ENCODE data around the gene FIP1L1.
A peak's percentile ranks its signal among the peaks of the same experiment; 100 is the strongest.

FIP1L1 gene

DNA sequence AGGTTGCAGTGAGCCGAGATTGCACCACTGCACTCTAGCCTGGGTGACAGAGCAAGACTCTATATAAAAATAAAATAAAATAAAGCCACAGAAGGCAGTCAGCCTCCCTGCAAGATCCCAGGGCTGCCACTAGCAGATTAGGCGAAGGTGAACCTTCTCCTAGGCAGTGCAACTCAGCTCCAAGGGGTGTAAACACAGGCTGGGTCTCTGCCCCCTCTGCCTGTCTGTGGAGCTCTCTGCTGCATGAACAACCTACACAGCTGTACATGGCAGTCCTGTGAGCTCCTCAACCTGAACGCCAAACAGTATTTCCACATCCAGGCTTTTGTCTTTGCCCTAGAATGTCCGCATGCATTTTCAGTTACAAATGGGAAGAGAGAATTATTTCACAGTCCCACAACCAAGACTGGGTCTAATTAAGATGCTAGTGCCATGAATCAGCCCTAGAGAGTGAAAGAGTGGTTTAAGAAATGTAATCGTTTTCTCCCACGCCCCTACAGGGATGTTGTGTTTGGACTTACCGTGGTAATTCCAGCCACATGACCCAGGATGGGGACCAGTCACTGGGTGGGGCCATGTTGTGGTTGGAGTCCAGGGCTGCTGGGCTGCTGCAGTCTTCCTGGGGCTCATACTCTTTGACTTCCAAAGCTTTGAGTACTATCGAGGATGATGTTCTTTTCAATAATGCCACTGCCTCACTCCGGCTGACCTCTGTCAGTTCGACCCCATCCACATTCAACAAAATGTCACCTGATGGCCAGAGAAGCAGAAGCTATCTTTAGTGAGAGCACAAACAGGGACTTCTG lies 99.0 kb downstream of the FIP1L1 start:
- no peak overlapping the region for H3K4me3 ChIP-seq (ENCODE audit: extremely low read depth, insufficient read depth, low read length, poor library complexity, severe bottlenecking)
- no peaks in the 10 kb centered on the region for H3K9me3 ChIP-seq (ENCODE audit: control insufficient read depth, low read length)

DNA sequence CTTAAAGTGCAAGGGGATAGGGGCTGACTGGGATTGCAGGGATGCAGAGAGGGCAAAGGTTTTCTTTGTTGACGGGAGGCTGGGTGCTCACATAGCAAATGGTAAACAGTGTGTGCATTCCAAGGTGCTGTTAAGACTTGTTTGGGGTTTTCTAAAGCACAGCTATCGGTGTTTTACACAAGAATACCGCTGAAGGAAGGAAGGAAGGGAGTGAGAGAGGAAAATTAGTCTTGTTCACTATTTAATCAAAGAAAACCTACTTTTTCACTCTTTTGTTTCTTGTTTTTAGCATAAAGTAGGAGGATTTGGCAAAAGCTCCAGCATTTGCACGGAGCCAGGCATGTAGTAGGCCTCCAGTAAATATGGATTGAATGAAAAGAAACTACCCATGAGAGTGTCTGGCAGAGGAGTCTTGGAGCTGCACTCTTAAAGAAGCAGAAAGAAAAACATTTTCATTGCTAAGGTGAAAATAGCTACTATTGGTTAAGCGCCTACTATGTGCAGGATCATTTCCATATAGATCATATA lies 99.7 kb downstream of the FIP1L1 start:
- no peaks in the 10 kb centered on the region for H3K9me3 ChIP-seq (ENCODE audit: control insufficient read depth, low read length)
- H3K36me3 ChIP-seq (ENCODE audit: control insufficient read depth, insufficient read depth, low read length) = no peaks in the 10 kb centered on the region
- peaks cover 13% of the 10 kb centered on the region for H3K4me1 ChIP-seq (ENCODE audit: control insufficient read depth, insufficient read depth, low read length, poor library complexity, severe bottlenecking)
- no peak overlapping the region for H3K4me3 ChIP-seq (ENCODE audit: extremely low read depth, insufficient read depth, low read length, poor library complexity, severe bottlenecking)
- peak overlapping the region; percentile 43 for H3K27ac ChIP-seq (ENCODE audit: low read depth, low read length, severe bottlenecking)
- 45 to 52% methylated on average over 1 to 2 of the region's 5 CpGs for WGBS, 2 experiments (ENCODE audit: insufficient coverage in 2 of 2)

More for the DNA sequence above, 99.0 kb downstream of the FIP1L1 start:
- peaks cover 13% of the 10 kb centered on the region for H3K4me1 ChIP-seq (ENCODE audit: control insufficient read depth, insufficient read depth, low read length, poor library complexity, severe bottlenecking)
- 79 to 94% methylated on average over 6 of the region's 10 CpGs for WGBS, 2 experiments (ENCODE audit: insufficient coverage in 2 of 2)
- H3K27ac ChIP-seq (ENCODE audit: low read depth, low read length, severe bottlenecking) = peak overlapping the region; percentile 43
- no peaks in the 10 kb centered on the region for H3K36me3 ChIP-seq (ENCODE audit: control insufficient read depth, insufficient read depth, low read length)

DNA sequence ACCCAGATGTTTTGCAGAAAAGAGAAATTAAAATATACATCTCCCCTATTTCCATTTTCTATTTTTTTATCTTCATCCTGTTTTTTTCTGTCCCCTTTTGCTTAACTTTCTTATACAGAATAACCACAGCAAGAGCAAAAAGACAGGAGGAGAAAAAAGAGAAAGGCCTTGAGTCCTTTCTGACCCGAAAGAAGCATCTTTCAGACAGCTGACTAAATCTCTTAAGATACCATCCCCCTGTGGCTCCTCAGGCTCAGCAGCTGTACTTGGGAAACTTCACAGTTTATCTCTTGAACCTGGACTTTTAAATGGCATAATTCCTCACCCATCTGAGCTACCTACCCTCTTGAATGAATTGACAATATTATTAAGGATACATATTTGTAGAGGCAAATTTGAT lies 100.2 kb downstream of the FIP1L1 start:
- WGBS, 2 experiments (ENCODE audit: insufficient coverage in 2 of 2) = 80 to 100% methylated on average over 1 of the region's 1 CpG
- Histone ChIP-seq H3K4me1 (ENCODE audit: control insufficient read depth, insufficient read depth, low read length, poor library complexity, severe bottlenecking) (peaks cover 13% of the 10 kb centered on the region), H3K27ac (ENCODE audit: low read depth, low read length, severe bottlenecking) (no peak overlapping the region), H3K9me3 (ENCODE audit: control insufficient read depth, low read length) (no peaks in the 10 kb centered on the region), H3K36me3 (ENCODE audit: control insufficient read depth, insufficient read depth, low read length) (no peaks in the 10 kb centered on the region), H3K4me3 (ENCODE audit: extremely low read depth, insufficient read depth, low read length, poor library complexity, severe bottlenecking) (no peak overlapping the region)

DNA sequence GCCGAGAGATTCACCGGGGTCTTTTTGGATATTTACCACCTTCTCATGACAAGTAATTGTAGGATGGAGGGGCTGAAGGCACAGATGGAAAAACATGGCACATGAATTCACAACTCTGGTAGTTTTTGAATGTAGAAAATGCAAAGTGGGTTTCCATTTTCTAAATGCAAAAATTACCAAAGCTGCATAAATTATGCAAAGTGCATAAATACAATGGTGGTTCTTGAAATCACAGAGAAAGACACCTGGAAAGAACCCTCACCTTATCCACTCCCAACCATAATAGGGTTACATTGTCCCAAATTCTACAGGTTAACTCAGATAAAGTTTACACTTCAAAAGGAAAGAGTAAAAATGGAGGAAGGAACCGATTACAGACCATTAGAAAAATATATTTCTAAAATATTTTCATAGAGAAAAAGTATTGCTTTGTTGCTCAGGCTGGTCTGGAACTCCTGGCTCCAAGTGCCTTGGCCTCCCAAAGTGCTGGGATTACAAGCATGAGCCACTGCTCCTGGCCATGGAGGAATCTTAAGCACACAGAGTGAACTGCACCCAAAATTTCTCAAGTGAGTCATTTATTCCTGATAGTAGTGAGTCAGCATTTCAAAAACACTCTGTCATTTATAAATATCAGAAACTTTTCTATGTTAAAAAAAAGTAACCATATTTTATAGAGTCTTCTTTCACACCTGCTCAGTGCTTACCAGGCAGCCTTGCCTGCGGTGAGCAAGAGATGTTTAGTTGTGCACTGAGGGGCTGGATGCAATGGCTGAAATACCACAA lies 101.4 kb downstream of the FIP1L1 start:
- Histone ChIP-seq H3K36me3 (ENCODE audit: control insufficient read depth, insufficient read depth, low read length) (no peaks in the 10 kb centered on the region), H3K27ac (ENCODE audit: low read depth, low read length, severe bottlenecking) (peak overlapping the region; percentile 51), H3K4me3 (ENCODE audit: extremely low read depth, insufficient read depth, low read length, poor library complexity, severe bottlenecking) (no peak overlapping the region), H3K9me3 (ENCODE audit: control insufficient read depth, low read length) (no peaks in the 10 kb centered on the region), H3K4me1 (ENCODE audit: control insufficient read depth, insufficient read depth, low read length, poor library complexity, severe bottlenecking) (peaks cover 13% of the 10 kb centered on the region)
- WGBS, 2 experiments (ENCODE audit: insufficient coverage in 2 of 2) = 100% methylated on average over 1 of the region's 4 CpGs; no CpG with 5 or more reads in 1 of the 2 experiments

DNA sequence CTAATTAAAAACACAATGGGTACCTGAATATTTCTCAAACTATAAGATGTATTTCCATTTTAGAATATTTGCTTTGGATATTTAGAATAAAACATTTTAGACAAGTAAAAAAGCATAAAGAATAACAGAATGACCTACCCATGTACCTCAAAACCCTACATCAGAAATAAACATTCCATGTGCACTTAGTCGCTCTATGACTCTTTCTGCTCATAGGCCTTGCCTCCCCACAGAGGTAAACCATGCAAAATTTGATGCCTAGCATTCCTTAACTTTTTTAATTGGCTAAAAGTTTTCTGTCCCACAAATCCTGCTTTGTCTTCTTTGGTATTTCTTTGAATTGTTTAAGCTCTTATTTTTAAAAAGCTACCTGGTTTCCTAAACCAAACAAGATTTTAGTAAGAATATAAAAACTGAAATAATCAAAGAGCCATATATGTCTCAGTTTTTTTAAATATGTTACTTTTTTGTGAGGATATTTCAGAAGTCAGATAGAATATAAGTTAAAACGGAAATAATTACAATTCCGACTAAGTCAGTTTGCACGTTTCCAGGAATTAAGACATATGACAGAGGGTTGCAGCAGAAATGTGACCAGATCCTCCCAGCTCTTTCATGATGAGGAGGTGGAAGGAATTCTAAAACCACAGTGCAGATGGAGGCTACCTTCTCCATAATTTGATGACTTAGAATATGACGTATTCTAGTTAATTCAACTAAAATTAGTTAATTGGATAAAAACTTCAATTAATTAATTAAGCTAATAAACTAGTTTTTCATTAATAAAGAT lies 102.5 kb downstream of the FIP1L1 start:
- WGBS, 2 experiments (ENCODE audit: insufficient coverage in 2 of 2) = 68% methylated on average over 4 of the region's 5 CpGs; no CpG with 5 or more reads in 1 of the 2 experiments
- H3K4me3 ChIP-seq (ENCODE audit: extremely low read depth, insufficient read depth, low read length, poor library complexity, severe bottlenecking) = no peak overlapping the region
- no peaks in the 10 kb centered on the region for H3K36me3 ChIP-seq (ENCODE audit: control insufficient read depth, insufficient read depth, low read length)
- H3K4me1 ChIP-seq (ENCODE audit: control insufficient read depth, insufficient read depth, low read length, poor library complexity, severe bottlenecking) = peaks cover 13% of the 10 kb centered on the region
- no peaks in the 10 kb centered on the region for H3K9me3 ChIP-seq (ENCODE audit: control insufficient read depth, low read length)
- H3K27ac ChIP-seq (ENCODE audit: low read depth, low read length, severe bottlenecking) = no peak overlapping the region

DNA sequence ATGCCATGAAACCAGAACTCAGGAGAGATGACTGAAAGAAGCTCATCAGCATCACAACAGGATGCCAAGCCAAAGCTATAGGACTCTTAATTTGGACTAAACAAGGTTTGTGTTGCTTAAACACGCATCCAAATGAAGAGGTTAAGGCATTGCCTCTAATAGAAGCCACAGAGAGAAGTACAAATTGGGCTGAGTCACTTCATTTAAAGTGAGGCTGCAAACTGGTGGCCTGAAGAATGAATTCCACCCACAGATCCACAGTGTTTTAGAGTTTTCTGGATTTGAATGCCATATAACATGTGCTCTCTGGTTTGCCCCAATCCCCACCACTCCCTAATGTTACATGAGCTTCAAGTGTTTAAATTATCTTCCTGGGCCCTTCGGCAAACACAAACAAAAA lies 103.5 kb downstream of the FIP1L1 start:
- H3K9me3 ChIP-seq (ENCODE audit: control insufficient read depth, low read length) = no peaks in the 10 kb centered on the region
- H3K36me3 ChIP-seq (ENCODE audit: control insufficient read depth, insufficient read depth, low read length) = no peaks in the 10 kb centered on the region
- no peak overlapping the region for H3K27ac ChIP-seq (ENCODE audit: low read depth, low read length, severe bottlenecking)
- peaks cover 13% of the 10 kb centered on the region for H3K4me1 ChIP-seq (ENCODE audit: control insufficient read depth, insufficient read depth, low read length, poor library complexity, severe bottlenecking)
- H3K4me3 ChIP-seq (ENCODE audit: extremely low read depth, insufficient read depth, low read length, poor library complexity, severe bottlenecking) = no peak overlapping the region
- WGBS, 2 experiments (ENCODE audit: insufficient coverage in 2 of 2) = 64 to 74% methylated on average over 2 of the region's 2 CpGs

DNA sequence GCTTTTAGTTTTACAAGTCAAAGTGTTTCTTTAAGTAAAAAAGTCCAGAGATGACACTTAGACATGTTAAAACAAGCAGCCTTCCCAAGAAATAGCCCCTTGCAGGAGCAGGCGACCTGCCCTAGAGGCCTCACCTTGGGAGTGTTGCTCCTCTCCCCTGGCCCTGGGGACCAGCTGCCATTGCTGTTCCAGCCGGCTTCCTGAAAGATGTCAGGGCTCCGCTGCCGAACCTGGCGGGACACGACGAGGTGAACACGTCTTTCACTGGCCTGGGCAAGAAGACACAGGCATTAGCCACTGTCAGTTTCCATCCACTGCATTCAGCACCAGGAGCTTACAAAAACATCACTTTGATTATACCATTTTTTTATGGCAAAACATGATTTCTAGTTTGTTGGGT lies 104.1 kb downstream of the FIP1L1 start:
- 94 to 100% methylated on average over 1 to 8 of the region's 8 CpGs for WGBS, 2 experiments (ENCODE audit: insufficient coverage in 2 of 2)
- H3K4me3 ChIP-seq (ENCODE audit: extremely low read depth, insufficient read depth, low read length, poor library complexity, severe bottlenecking) = no peak overlapping the region
- H3K9me3 ChIP-seq (ENCODE audit: control insufficient read depth, low read length) = no peaks in the 10 kb centered on the region
- H3K27ac ChIP-seq (ENCODE audit: low read depth, low read length, severe bottlenecking) = no peak overlapping the region
- peaks cover 8% of the 10 kb centered on the region for H3K4me1 ChIP-seq (ENCODE audit: control insufficient read depth, insufficient read depth, low read length, poor library complexity, severe bottlenecking)
- no peaks in the 10 kb centered on the region for H3K36me3 ChIP-seq (ENCODE audit: control insufficient read depth, insufficient read depth, low read length)

DNA sequence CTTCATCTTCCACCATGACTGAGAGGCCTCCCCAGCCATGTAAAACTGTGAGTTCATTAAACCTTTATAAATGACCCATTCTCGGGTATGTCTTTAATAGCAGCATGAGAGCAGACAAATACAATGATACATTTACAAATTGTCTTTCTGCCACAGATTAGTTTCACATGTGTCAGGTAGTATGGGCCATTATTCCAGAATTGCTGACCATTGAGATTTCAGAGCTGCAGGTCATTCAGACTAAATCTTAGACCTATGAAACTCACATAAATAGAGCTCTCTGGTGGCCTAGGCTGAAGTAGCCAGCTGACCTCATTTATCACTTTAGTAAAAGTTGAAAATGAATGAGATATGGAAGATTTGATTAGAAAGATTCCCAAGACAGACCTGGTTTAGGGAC lies 105.8 kb downstream of the FIP1L1 start:
- Histone ChIP-seq H3K36me3 (ENCODE audit: control insufficient read depth, insufficient read depth, low read length) (no peaks in the 10 kb centered on the region), H3K4me1 (ENCODE audit: control insufficient read depth, insufficient read depth, low read length, poor library complexity, severe bottlenecking) (no peaks in the 10 kb centered on the region), H3K4me3 (ENCODE audit: extremely low read depth, insufficient read depth, low read length, poor library complexity, severe bottlenecking) (no peak overlapping the region), H3K27ac (ENCODE audit: low read depth, low read length, severe bottlenecking) (no peak overlapping the region), H3K9me3 (ENCODE audit: control insufficient read depth, low read length) (no peaks in the 10 kb centered on the region)
- 83 to 100% methylated on average over 1 of the region's 1 CpG for WGBS, 2 experiments (ENCODE audit: insufficient coverage in 2 of 2)

DNA sequence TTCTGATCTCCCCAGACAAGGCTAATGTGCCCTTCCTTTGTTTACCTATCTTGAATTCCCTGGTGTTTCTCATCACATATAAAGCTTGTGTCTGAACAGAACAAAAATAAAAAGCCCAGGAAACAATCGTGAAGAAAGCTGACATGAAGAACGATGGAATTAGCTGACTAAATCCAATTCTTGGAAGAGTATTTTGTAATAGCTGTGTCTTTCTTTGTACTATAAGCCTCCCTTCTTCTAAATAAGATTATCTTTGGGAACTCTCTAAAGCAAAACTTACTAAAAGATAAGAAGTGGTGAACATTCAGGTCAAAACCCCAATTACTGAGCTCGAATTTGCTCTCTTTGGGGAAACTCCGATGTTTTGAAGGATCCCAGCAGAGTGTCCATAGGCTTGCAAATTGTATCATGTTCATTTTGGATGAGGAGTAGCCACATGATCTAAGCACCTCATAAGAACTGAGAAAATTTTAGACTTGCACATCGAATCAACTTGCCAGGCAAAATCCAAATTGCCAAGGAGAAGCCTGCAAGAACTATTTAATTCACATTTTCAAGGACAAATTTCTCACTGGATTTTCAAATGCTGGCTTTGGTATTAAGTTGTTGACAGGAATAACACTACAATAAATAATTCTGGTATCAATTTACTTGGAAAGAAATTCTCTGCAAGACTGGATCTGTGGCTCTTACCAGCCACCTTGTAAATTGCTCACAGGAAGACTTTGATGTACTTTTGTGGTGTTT lies 107.6 kb downstream of the FIP1L1 start:
- H3K4me3 ChIP-seq (ENCODE audit: extremely low read depth, insufficient read depth, low read length, poor library complexity, severe bottlenecking) = no peak overlapping the region
- H3K4me1 ChIP-seq (ENCODE audit: control insufficient read depth, insufficient read depth, low read length, poor library complexity, severe bottlenecking) = peaks cover 4% of the 10 kb centered on the region
- WGBS, 2 experiments (ENCODE audit: insufficient coverage in 2 of 2) = 88 to 93% methylated on average over 3 to 4 of the region's 5 CpGs
- H3K9me3 ChIP-seq (ENCODE audit: control insufficient read depth, low read length) = no peaks in the 10 kb centered on the region
- no peak overlapping the region for H3K27ac ChIP-seq (ENCODE audit: low read depth, low read length, severe bottlenecking)
- no peaks in the 10 kb centered on the region for H3K36me3 ChIP-seq (ENCODE audit: control insufficient read depth, insufficient read depth, low read length)

DNA sequence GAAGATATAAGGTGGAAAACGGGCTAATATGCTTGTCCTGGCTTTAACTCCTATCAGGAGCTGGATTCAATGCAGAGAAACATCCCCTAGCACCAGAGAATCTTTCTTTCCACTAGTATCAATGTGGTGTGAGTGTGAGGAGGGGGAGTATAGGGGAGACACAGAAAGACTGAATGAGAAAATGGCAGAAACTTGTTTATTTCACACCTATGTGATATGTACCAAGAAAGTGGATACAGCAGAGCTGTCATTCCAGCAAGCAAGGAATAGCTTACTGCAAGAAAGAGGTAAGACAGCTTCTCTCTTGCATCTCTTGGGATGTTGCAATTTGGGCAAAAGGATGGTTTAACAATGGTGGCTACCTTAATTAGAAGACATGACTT lies 108.2 kb downstream of the FIP1L1 start:
- H3K36me3 ChIP-seq (ENCODE audit: control insufficient read depth, insufficient read depth, low read length) = no peaks in the 10 kb centered on the region
- H3K4me1 ChIP-seq (ENCODE audit: control insufficient read depth, insufficient read depth, low read length, poor library complexity, severe bottlenecking) = peaks cover 4% of the 10 kb centered on the region
- H3K27ac ChIP-seq (ENCODE audit: low read depth, low read length, severe bottlenecking) = no peak overlapping the region
- no peak overlapping the region for H3K4me3 ChIP-seq (ENCODE audit: extremely low read depth, insufficient read depth, low read length, poor library complexity, severe bottlenecking)
- H3K9me3 ChIP-seq (ENCODE audit: control insufficient read depth, low read length) = no peaks in the 10 kb centered on the region
- no CpG with 5 or more reads among the region's 1 CpG for WGBS, 2 experiments (ENCODE audit: insufficient coverage in 2 of 2)
